Tibial nerve (tissue), 4 donors: ENCODE results near the gene KPNA6.

Source experiments
- EP300 ChIP-seq, 2 donors: sonication (generic); formaldehyde crosslinking; IDR thresholded peaks; one replicate each; pipeline ENCODE4 v1.6.1; 2017; ENCODE audit warnings: antibody characterized with exemption in 2 of 2, mild to moderate bottlenecking in 1 of 2
- POLR2A ChIP-seq, 2 donors: fragments of 450-650 bp; IDR thresholded peaks; one replicate each; pipeline ENCODE4 v1.6.1; 2017; ENCODE audit warnings: antibody characterized with exemption in 2 of 2, mild to moderate bottlenecking in 2 of 2, moderate library complexity in 2 of 2
- TF ChIP-seq, protein P1 (sequence below), 5 experiments: fragments of 200-600 bp in 3 of 5; fragments of 450-650 bp in 2 of 5; sonication (generic) in 3 of 5; IDR thresholded peaks; one replicate each; pipeline ENCODE4 v1.5.1; 2016 to 2019; ENCODE audit warnings: antibody characterized with exemption in 5 of 5, mild to moderate bottlenecking in 3 of 5, moderate library complexity in 2 of 5

DNA sequence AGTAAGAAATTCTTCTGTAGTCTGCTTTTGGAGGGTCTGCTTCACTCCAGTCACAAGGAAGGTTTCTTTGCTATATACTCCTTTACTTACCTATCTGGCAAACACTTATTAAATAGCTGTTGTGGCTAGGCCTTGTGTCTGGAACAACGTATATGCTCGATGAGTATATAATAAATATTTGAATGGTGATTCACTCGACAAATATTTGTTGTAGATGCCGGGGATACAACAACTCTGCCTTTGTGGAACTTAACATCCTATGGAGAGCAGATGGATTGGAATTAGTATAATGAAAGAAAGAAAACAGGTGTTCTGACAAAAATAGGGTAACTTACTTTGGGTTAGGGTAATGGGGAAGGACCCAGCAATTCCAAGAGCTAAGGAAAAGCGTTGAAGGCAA, 31.1 kb downstream of the KPNA6 start:
- TF ChIP-seq, protein P1, sequence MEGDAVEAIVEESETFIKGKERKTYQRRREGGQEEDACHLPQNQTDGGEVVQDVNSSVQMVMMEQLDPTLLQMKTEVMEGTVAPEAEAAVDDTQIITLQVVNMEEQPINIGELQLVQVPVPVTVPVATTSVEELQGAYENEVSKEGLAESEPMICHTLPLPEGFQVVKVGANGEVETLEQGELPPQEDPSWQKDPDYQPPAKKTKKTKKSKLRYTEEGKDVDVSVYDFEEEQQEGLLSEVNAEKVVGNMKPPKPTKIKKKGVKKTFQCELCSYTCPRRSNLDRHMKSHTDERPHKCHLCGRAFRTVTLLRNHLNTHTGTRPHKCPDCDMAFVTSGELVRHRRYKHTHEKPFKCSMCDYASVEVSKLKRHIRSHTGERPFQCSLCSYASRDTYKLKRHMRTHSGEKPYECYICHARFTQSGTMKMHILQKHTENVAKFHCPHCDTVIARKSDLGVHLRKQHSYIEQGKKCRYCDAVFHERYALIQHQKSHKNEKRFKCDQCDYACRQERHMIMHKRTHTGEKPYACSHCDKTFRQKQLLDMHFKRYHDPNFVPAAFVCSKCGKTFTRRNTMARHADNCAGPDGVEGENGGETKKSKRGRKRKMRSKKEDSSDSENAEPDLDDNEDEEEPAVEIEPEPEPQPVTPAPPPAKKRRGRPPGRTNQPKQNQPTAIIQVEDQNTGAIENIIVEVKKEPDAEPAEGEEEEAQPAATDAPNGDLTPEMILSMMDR (IDR thresholded peaks at IDR 0.05) = no peak
- TF ChIP-seq POLR2A (IDR thresholded peaks at IDR 0.05) (no peak), EP300 (IDR thresholded peaks at IDR 0.05) (no peak)
